ENCODE measurements around the gene BRPF1.

GRCh38 chr3:9732740-9733115 lies 1.2 kb downstream of the BRPF1 start:
- TF ChIP-seq, protein P1, sequence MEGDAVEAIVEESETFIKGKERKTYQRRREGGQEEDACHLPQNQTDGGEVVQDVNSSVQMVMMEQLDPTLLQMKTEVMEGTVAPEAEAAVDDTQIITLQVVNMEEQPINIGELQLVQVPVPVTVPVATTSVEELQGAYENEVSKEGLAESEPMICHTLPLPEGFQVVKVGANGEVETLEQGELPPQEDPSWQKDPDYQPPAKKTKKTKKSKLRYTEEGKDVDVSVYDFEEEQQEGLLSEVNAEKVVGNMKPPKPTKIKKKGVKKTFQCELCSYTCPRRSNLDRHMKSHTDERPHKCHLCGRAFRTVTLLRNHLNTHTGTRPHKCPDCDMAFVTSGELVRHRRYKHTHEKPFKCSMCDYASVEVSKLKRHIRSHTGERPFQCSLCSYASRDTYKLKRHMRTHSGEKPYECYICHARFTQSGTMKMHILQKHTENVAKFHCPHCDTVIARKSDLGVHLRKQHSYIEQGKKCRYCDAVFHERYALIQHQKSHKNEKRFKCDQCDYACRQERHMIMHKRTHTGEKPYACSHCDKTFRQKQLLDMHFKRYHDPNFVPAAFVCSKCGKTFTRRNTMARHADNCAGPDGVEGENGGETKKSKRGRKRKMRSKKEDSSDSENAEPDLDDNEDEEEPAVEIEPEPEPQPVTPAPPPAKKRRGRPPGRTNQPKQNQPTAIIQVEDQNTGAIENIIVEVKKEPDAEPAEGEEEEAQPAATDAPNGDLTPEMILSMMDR (IDR thresholded peaks at IDR 0.05; ENCODE audit: insufficient read depth, low read depth, low read length), result no peak
- no peak for TF ChIP-seq EZH2 (IDR thresholded peaks at IDR 0.05; ENCODE audit: insufficient read depth, low read length)

Measured in astrocyte (in vitro differentiated cells and primary cell).